HG03060 (cell line): ENCODE data around the gene HOXB8.

ENCODE experiments used
- ATAC-seq: cut with Tn5 transposase; IDR thresholded peaks from one replicate; pipeline ENCODE4 v1.9.1; 2021; ENCODE audit warnings: low read depth, moderate number of reproducible peaks; ENCODE audit not compliant: unreplicated experiment

HOXB8 gene

GRCh38 chr17:48586355-48587258 is 28.5 kb downstream of the HOXB8 start:
- no peak for ATAC-seq

- no peak for ATAC-seq
Observed at GRCh38 chr17:48584223-48584741, 30.8 kb downstream of the HOXB8 start.

GRCh38 chr17:48583708-48584222 is 31.3 kb downstream of the HOXB8 start:
- no peak for ATAC-seq

GRCh38 chr17:48582750-48583069 is 32.4 kb downstream of the HOXB8 start:
- ATAC-seq: no peak

- ATAC-seq: no peak
Observed at GRCh38 chr17:48579760-48580554, 35.1 kb downstream of the HOXB8 start.

- no peak for ATAC-seq
Observed at GRCh38 chr17:48579471-48579759, 35.7 kb downstream of the HOXB8 start.

- no peak for ATAC-seq
Observed at GRCh38 chr17:48578616-48579470, 36.2 kb downstream of the HOXB8 start.

GRCh38 chr17:48577946-48578615 is 37.0 kb downstream of the HOXB8 start, which contains the start of gene HOXB4:
Gene HOXB4 (minus strand): TSS chr17:48578350. CDS start chr17:48578319, 31 bp downstream.
- ATAC-seq: no peak

- no peak for ATAC-seq
Observed at GRCh38 chr17:48577330-48577945, 37.7 kb downstream of the HOXB8 start.

GRCh38 chr17:48576479-48577309 is 38.4 kb downstream of the HOXB8 start:
- no peak for ATAC-seq

GRCh38 chr17:48575673-48576478 is 39.2 kb downstream of the HOXB8 start:
- no peak for ATAC-seq

GRCh38 chr17:48575066-48575582 is 40.0 kb downstream of the HOXB8 start:
- no peak for ATAC-seq

GRCh38 chr17:48574505-48575065 is 40.5 kb downstream of the HOXB8 start:
- ATAC-seq: no peak

- ATAC-seq: no peak
Observed at GRCh38 chr17:48571826-48572417, 43.2 kb downstream of the HOXB8 start.

GRCh38 chr17:48571024-48571818 is 43.9 kb downstream of the HOXB8 start:
- ATAC-seq: no peak
